Stimulated activated CD8-positive, alpha-beta memory T cell treated with anti-CD3 and anti-CD28 coated beads, Interleukin-12 subunit alpha, Interleukin-12 subunit beta, amount 100 ng/mL, for 4 hours (primary cell): Measurements from ENCODE around the gene ISY1.

Experiments
- DNase-seq: peaks from one replicate; pipeline ENCODE4 v3.0.0-alpha.2; 2020; ENCODE audit warnings: low read depth

The ISY1 gene

GRCh38 chr3:129087138-129087702 is 73.6 kb downstream of the ISY1 start:
- DNase-seq: no peak

- no peak for DNase-seq
These were observed 75.0 kb downstream of the ISY1 start for GRCh38 chr3:129085818-129086217.

- no peak for DNase-seq
These were observed 75.6 kb downstream of the ISY1 start for GRCh38 chr3:129085165-129085715.

- no peak for DNase-seq
These were observed 76.4 kb downstream of the ISY1 start for GRCh38 chr3:129084501-129084900.

- DNase-seq: no peak
These were observed 78.8 kb downstream of the ISY1 start for GRCh38 chr3:129082026-129082425.

GRCh38 chr3:129081503-129081902 is 79.4 kb downstream of the ISY1 start:
- no peak for DNase-seq

- DNase-seq: no peak
These were observed 82.4 kb downstream of the ISY1 start for GRCh38 chr3:129078510-129078909.
